Non-pigmented ciliary epithelial cell (primary cell): ENCODE data around the gene NSDHL.
"Not testable (repeated sequence)": the region's sequence is repeated elsewhere in the genome, so short reads cannot be mapped to it uniquely, and the experiment has no call there.

Experiments
- DNase-seq: peaks from one replicate; pipeline ENCODE4 v3.0.0-alpha.2; 2010; ENCODE audit warnings: low read depth

The NSDHL gene

DNA sequence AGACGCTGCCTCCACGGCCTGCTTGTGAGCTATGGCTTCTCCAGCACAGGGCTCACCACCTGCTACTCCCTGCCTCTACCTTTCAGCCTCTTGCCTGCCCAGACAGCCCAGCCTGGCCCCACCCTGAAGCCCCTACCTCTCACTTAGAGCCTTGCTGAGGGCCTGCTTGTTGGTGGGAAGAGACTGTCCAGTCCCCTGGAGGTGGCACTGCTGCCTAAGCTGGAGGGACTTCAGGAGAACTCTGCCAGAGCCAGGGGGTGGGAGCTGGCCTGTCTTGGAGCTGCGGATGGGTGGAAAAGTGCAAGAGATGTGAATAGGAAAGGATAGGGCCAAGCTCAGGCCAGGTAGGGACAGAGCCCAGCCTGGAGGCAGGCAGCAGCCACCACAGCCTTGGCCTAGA is 64.3 kb downstream of the NSDHL start:
- no peak for DNase-seq

GRCh38 chrX:152895724-152896420 is 65.0 kb downstream of the NSDHL start:
- DNase-seq, result no peak

DNA sequence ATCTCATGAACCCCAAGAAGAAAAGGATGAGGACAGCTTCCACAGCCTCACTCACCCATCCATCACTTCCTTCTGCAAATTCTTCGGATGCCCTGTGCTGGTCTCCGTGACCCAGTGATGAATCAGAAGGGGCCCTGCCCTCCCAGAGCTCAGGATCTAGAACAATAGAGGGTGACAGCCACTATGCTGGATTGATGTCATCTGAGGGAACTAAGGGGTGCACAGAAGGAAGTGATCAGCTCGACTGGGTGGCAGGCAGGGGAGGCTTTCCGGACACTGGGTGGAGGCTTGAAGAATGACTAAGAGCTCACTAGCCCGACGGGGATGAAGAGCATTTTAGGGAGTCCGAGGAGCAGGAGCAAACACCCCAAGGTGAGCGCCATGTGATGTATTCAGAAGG is 65.6 kb downstream of the NSDHL start:
- no peak for DNase-seq

GRCh38 chrX:152897222-152898131 is 66.6 kb downstream of the NSDHL start, which contains the start of gene ZNF185:
Gene ZNF185 (plus strand): TSS chrX:152898067. CDS start chrX:152914490, 16,423 bp downstream.
- no peak for DNase-seq

DNA sequence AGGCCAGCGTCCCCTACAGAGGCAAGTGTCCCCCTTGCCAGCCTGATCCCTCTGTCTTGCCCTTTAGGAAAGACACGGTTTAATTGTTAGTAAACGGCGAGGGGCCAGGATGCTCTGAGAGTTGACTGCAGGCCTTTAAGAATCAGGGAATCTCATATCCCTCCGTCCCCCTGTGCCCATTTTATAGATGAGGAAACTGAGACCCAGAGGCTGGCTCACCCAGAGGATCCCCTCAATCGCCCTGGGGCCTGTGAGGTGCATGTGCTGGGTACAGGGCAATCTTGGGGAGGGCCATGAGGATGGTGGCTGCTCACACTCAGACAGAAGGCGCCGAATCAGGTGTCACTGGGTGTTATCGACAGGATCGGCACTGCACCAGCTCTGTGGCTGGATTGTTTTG is 67.6 kb downstream of the NSDHL start:
- DNase-seq, result no peak

DNA sequence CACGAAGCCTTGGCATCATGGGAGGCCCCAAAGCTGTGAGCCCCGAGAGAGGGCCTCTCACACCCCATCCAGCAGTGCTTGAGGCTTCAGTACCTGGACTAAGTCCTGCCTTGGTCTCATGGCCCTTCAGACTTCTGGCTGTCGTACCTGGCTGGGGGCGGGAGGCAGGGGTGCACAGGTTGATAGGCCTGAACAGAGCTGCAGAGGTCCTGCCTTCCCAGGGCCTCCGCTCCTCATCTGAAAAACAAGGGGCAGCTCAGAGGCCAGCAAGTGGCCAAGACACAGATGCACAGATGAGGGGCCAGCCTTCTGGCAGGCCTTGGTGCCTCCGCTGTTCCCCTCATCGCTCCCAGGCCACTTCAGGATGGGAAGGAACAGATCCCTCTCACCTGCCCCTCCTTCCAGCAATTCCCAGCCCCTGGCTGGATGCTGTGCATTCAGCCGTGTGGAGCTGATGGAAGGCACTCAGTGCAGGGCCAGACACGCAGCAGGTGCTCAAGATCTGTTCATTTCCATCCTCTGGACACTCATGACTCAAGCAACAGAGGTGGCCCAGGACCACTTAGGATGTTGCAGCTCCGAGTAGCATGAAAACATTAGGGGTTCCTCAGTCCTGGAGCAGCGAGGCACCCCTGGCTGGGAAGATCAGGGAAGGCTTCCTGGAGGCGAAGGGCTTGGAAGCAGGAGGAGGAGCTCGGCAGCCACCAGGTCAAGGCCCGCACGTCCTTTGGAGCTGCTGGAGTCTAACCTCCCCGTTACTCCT is 68.4 kb downstream of the NSDHL start:
- DNase-seq, result no peak

GRCh38 chrX:152899874-152900719 is 69.2 kb downstream of the NSDHL start:
- no peak for DNase-seq

DNA sequence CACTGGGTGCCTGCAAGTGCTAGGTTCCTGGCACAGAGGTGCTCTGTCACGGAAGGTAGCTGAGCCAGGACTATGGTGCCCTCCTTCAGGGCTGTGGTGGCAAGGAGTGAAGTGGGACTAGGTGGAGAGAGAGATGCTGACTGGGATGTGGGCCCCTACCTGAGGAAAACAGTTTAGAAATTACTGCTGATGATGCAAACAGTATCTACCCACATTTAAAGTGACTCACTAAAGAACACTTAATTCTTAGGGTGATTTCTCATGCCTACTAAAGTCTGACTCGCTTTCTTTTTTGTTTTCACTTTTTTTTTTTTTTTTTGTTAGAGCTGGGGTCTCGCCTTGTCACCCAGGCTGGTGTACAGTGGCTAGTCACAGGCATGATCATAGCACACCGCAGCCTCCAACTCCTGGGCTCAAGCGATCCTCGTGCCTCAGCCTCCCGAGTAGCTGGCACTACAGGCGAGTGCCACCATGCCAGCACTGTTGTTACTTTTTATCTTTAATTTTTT is 70.1 kb downstream of the NSDHL start:
- DNase-seq, result no peak

DNA sequence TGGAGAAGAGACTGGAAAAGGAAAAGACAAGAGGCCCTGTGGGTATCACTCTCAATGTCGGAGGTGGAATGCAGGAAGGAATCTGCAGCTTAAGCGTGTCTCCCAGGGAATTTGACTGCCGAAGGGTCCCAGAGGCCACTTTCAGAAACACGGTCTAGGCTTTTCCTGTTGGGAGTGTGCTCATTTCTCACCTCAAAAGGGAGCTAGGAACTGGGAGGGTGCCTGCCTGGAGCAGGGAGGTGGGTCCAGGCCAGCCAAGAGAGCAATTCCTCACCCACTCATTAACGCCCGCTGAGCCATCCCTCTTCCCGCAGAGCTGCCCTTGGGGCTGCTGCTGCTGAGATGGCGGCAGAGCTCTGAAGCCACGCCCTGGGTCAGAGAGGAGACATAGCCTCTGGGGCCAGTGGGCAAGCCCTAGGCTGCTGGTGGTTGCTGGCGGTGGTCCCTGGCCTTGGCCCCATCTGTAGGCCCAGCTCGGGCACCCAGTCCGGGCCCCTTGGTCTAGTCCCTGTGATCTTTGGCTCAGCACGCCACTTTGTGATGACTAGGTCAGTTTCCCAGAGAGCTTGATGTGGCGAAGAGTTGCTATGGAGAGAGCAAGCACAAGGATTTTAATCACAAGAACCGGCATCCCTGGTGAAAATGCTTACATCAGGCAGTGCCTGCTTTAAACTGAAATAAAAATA is 71.1 kb downstream of the NSDHL start:
- DNase-seq, result no peak

- DNase-seq, result no peak
Observed at GRCh38 chrX:152902502-152902820, 71.6 kb downstream of the NSDHL start.

GRCh38 chrX:152903589-152903988 is 72.7 kb downstream of the NSDHL start:
- DNase-seq, result no peak

GRCh38 chrX:152904151-152905080 is 73.6 kb downstream of the NSDHL start:
- DNase-seq, result no peak

- DNase-seq, result no peak
Observed at GRCh38 chrX:152905081-152905420, 74.2 kb downstream of the NSDHL start.

DNA sequence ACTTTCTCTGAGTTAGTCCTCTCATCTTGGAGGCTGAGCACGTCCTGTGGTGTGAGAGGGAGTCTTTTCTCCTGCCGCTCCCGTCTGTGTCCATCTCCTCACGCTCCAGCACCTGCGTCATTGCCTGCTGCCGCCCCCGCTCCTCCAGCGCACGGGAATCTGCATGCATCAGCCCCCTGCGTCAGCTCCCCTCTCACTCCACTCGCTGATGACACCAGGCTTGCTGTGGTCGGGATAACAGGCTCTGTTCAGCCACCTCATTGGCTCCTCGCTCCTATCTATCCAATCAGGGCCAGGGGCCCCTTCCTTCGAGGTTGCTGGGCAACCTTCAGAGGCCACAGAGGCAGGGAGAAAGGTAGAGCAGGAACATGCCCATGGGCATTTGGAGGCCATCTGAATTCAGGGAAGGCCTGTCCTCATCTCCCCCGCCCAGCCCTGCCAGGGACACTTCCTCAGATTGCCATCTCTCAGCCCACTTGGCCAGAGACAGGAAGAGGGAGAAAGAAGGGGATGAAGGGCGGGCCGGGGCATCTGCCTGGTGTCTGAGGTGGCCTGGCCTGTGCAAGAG is 76.3 kb downstream of the NSDHL start:
- peak; percentile 61 for DNase-seq

GRCh38 chrX:152908486-152908885 is 77.6 kb downstream of the NSDHL start:
- DNase-seq, result no peak

DNA sequence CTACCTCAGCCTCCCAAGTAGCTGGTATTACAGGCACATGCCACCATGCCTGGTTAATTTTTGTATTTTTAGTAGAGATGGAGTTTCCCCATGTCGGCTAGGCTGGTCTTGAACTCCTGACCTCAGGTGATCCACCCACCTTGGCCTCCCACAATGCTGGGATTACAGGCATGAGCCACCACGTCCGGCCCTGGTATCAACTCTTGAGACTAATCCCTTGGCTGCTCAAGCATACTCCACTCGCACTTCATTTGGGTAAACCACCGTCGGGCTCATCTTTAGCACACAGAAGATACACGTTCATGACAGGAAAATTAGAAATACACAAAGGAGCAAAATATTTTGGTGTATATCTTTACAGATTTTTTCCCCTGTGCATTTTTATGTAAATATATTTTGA is 79.2 kb downstream of the NSDHL start:
- DNase-seq, result not testable (repeated sequence)

DNA sequence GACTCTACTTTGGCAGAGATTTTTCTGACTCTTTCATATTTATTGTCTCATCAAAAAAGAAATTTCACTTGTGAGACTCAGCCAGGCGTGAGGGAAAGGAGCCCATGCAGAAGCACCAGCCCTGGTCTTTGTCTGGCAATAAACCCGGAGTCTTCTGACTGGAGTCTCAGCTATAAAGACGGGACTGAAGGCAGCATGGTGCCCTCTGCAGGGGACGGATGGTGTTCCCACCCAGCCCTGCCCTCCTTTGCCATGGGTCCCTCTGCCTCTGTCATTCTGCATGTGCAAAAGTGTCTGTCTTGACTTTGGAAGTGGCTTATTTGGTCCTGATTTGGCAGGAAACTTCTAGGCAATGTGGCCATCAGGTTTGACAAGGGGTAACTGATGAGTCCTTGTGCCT is 81.2 kb downstream of the NSDHL start:
- DNase-seq, result no peak

DNA sequence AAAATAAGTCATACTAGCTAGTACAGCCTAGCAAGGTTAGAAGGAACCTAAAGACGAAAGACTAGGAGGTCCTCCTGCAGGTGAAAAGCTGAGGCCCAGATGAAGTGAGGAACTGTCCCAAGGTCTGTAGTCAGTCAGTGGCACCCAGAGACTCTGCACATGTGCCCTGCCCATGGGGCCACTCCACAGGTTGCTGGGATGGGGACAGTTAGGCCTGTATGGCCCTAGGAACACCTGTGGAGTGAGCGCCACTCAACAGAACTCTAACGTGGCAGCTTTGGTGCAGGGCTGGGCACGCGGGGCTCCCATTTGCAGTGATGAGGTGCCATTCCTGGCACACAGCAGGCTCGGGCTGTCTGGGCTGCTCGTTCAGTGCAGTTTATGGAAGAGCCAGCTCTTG is 81.8 kb downstream of the NSDHL start:
- no peak for DNase-seq

DNA sequence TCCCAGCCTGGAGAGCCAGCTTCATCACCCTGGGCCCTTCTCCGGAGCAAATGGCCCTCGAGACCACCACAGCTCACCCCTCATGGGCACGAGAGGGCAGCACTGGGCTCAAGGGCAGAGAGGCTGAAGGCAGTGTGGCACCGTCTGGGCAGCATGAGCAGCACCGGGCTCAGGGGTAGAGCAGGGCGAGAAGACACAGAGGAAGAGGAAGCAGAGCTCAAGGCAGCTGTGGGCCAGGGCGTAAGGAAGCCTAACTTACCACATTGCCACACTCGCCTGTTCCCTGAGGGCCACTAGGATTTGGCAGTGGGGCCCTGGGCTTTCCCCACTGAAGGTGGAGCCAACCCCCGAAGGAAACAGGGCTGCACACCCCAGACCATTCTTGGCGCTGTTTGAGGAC is 82.5 kb downstream of the NSDHL start:
- DNase-seq, result no peak

DNA sequence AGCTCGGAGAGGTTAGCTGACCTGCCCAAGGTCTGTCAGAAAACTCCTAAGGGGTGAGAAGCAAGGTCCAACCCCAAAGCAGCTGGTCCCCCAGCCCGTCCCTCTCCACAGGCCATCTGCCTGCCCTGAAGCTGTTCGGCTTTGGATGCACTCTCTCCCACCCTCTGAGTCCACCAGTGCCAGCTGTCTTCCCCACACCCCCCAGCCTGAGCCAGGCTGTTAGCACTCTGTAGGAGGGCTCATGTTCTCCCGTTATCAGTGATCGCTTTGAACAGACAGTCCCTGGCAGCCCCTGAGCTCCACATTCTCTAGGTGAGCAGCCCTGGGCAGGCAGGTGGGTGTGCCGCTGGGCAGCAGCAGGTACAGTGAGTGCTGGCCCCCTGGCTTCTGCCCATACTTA is 83.0 kb downstream of the NSDHL start:
- DNase-seq, result no peak
